Fibroblast of skin of abdomen (primary cell): ENCODE measurements around the gene MYOF.
A peak's percentile ranks its signal among the peaks of the same experiment; 100 is the strongest.
"Not testable (repeated sequence)": the region's sequence is repeated elsewhere in the genome, so short reads cannot be mapped to it uniquely, and the experiment has no call there.

Source experiments
- DNase-seq: peaks from one replicate; pipeline ENCODE4 v3.0.0-alpha.2; 2013

Gene MYOF

DNA sequence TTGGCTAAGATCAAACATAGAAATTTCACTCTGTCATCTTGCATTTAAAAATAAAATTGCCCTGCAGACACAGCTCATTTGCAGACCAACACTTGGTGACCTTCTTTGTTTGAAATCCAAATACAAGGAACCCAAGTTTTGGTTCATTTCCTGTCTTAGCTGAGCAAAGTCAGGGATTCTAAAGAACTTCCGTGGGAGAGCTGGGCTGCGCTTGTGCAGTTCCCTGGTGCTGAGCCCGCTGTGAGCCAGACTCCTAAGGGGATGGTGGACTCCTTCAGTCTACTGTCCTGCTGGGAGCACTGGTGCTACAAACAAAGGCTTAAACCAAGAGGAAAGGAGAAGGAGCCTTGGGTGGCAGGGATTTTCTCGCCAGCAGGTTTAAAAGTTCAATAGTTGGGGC lies 60.0 kb downstream of the MYOF start:
- DNase-seq, result no peak

DNA sequence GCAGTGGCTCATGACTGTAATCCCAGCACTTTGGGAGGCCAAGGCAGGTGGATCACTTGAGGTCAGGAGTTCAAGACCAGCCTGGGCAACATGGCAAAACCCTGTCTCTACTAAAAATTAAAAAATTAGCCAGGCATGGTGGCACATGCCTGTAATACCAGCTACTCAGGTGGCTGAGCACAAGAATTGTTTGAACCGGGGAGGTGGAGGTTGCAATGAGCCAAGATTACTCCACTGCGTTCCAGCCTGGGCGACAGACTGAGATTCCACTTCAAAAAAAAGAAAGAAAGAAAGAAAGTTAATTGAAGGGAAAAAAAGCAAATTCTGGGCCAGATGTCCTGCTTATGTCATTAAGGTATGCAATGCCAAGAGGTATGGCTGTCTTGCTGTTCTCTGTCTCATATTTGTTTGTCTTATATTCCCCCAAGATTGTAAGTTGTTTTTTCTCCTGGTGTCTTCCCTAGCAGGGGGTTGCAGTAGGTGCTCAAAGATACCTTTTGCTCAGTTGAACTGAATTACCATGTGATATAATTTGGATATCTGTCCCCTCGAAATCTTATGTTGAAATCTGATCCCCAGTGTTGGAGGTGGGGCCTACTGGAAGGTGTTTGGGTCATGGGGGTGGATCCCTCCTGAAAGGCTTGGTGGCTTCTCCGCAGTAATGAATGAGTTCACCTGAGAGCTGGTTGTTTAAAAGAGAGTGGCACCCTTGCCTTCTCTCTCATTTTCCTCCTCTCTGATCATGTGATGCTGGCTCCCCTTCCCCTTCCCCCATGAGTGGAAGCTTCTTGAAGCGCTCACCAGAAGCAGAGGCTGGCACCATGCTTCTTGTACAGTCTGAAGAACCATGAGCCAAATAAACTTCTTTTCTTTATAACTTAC lies 60.9 kb downstream of the MYOF start:
- DNase-seq, result no peak

DNA sequence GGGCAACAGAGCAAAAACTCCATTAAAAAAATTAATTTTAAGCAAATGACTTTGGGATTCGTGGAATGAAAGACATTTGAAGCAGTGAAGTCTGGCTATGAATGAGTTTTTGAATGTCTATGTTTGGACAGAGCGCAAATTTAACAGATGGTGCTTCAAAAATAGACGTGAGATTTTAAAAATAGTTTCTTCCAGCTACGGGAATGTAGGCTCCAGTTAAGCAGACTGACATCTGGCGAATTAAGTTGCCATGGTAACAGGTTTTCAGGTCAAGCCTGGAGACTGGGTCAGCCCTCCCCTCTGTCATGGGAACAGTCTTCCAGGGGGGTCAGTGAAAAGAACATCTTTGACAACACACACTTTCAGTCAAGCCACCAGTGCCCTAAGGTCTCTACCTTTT lies 62.0 kb downstream of the MYOF start:
- DNase-seq, result peak; percentile 70

- not testable (repeated sequence) for DNase-seq
These were observed 63.1 kb downstream of the MYOF start for GRCh38 chr10:93419016-93419415.

DNA sequence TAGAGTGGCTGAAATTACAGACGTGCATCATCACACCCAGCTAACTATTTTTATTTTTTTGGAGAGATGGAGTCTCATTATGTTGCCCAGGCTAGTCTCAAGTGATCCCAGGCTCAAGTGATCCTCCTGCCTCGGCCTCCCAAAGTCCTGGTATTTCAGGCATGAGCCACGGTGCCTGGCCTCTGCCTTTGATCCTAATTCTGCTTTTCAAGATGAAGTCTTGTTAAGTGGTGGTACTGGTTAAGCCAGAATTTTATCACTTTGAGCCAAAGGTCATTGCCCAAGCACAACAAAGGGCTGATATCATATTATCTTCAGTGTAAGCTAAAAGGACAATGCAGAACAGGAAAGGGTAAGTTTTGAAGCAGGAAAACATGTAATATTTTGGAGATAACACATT lies 64.2 kb downstream of the MYOF start:
- DNase-seq, result no peak

DNA sequence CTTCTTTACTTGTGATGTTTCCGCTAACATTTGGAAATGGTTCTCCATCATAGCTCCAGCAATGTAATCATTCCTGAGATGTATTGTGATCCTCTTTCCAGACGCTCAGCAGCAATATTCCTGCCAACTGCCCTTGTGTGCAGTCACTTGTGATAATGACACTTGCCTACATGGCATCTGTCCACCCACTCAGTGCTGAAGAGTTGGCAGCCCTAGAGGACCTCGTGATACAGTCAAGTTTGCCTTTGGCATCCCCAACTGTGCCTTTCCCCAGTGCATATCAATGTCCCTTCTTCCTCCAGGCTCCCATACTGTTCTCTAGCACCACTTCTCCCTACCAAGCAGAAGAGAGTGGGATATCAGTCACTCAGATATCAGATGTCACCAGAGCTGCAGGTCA lies 64.9 kb downstream of the MYOF start:
- no peak for DNase-seq

DNA sequence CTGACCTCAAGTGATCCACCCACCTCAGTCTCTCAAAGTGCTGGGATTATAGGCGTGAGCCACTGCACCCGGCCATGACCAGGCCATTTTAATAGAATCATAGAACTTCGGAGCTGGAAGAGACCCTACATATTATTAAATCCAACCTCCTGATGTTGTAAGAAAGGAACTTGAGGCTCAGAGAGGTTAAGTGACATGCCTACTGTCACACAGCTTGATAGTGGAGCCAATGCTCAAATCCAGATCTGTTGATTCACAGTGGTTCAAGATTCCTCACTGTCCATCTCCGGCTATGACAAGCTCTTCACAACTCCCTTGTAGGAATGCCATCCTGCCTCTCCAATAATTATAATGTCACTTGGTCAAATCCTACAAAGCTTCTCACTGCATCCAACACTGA lies 65.3 kb downstream of the MYOF start:
- DNase-seq, result no peak

DNA sequence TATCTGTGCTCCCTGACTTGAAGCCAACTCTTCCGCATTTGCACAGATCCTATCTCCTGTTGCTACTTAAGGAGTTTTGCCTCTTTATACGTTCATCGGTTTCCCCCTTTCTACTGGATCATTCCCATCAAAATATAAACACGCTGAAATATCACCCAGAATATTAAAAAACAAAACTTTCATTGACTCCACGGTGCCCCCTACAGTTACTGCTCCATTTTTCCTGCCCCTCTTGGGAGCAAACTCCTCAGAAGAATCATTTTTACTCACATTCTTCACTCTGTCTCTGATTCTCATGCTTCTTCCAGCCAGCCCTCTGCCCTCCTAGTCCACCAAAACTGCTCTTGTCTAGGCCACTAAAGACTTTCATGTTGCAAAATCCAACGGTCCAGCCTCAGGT lies 66.4 kb downstream of the MYOF start:
- no peak for DNase-seq

GRCh38 chr10:93413252-93413689 lies 68.9 kb downstream of the MYOF start:
- DNase-seq, result no peak

- DNase-seq, result no peak
These were observed 69.3 kb downstream of the MYOF start for GRCh38 chr10:93412801-93413200.

- DNase-seq, result no peak
These were observed 71.3 kb downstream of the MYOF start for GRCh38 chr10:93410697-93411348.

- no peak for DNase-seq
These were observed 73.4 kb downstream of the MYOF start for GRCh38 chr10:93408783-93409182.

DNA sequence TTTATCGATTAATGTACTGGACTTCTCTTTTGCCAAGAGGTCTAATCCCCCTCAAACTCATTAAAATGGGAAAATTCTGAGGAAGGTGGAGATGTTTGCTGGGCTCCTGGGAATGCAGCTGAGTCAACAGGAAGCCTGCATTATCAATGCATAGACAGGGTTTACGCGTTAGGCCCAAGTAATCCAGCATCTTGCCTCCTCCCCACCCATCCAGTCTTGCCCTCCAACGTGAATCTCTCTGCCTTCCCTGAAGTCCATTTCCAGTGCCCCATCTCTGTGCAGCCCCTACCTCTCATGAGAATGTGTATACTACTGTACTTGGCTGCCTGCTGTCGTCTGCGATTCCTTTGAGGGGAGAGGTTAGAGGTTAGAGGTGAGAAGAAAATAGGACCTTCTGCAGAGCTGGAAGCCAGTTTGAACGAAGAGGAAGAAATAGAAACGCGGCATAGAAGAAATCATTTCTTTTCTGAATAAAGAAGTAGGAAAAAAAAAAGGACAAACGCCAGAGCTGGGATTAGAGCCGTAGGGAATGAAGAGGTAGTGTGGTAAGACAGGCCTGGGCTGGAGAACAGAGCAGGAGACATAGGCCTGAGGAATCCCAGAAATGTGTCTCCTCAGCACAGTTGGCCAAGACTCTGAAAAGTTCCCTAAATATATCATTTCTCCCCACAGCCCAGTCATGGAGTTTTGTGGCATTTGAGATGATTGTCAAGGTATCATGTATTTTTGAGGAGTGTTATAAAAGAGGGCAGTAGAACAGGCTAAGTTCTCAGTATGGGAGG lies 75.6 kb downstream of the MYOF start:
- peak; percentile 67 for DNase-seq

DNA sequence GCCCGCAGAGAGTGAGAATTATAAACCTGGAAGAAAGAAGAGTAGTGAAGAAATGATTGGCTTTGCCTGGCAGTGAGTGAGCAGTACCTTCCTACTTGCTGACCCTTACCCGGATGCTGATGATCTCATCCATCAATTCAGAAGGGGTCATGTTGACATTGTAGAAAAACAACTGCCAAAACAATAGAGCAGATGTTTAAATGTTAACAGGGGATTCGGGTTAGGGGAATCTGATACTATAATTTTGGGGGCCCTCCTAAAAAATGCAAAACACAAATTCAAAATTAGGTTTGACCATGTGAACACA lies 78.1 kb downstream of the MYOF start:
- no peak for DNase-seq

DNA sequence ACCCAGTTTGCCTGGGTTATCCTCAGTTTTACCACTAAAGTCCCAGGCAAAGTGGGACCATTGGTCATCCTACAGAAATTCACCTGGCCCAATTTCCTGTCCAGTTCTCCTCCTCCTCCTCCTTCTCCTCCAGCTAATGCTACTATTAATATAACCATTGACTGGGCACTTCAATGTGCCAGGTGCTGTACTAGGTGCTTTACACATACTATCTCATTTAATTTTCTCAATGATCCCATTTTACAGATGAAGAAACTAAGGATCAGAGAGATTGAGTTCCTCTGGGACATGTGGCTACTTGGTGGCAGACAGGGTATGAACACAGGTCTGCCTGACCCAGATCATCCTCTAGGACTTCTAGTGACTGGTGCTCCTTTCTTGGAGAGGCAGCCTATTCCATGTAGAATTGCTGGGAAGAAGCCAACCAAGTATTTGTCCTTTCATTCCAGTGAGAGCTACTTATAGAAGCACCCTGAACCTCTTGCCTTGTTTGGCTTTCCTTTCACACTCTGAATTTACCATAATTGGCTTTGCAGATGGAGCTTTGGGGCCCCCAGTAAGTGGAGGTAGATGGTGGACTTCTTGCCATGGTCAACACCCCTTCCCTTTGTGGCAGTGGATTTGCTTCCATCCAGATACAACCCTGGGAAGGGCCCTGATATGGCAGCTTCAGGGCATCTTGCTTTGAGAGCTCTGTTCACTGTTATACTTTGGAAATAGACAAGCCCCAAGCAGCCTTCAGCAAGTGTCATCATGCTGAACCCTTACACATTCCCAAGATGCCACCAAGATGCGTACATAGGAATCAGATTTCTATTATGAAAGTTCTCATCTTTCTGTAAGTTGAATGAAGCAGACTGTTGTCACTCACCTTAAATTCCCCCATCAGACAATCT lies 78.7 kb downstream of the MYOF start:
- DNase-seq, result peak; percentile 15

- DNase-seq, result no peak
These were observed 79.9 kb downstream of the MYOF start for GRCh38 chr10:93402192-93402591.

DNA sequence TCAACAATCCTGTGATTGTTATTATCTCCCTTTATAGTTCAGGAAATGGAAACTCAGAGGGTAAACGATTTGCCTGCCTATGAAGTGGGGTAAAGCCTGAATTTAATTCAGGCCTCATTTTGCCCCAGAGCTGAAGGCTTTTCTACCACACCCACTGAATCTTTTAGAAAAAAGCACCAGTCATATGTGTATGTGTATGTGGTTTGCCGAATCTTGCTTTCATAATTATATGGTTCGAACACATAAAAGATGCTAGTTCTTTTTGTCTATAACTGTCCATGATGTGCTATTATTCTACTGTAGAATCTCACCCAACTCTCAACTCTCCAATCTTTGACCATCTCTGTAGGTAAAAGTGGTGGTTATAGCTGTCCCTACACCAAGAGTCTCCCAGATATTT lies 83.6 kb downstream of the MYOF start:
- no peak for DNase-seq

- no peak for DNase-seq
These were observed 85.1 kb downstream of the MYOF start for GRCh38 chr10:93397020-93397419.

- no peak for DNase-seq
These were observed 88.9 kb downstream of the MYOF start for GRCh38 chr10:93393211-93393610.

- DNase-seq, result no peak
These were observed 90.0 kb downstream of the MYOF start for GRCh38 chr10:93392121-93392520.

DNA sequence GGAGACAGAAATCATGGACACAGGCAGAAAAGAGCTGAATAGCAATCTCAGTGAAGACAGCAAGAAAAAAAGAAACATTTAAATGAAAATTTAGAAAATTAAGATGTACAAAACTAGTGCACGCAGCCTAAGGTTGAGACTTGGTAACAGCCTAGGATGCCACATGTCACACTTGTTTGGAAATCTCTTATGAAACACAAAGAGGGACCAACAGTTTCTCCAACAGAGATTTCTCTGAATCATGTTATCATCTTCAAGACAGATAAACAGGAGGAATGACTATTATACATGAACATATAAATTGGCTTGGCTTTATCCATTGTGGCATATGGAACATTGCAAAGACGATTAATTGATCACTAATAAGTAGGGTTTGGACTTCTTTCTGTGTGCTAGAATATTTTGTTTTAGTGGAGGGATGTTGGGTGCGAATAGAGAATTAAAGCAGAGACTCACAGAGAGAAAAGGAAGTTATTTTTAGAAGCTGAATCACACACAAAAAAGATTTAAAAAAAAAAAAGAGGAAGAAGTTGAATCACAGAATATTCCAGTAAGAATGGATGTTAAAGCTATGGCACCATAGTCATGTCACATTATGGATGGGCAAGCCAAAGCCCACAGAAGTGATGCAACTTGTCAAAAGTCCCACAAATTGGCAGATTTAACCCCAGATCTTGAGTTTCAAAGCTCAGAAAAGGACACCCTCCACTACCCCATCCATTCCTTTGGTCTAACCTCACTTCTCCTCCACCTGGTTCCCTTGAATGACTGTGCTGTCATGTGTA lies 91.6 kb downstream of the MYOF start:
- DNase-seq, result no peak
